Measurements from ENCODE around the gene SLC16A13.

Gene SLC16A13

DNA sequence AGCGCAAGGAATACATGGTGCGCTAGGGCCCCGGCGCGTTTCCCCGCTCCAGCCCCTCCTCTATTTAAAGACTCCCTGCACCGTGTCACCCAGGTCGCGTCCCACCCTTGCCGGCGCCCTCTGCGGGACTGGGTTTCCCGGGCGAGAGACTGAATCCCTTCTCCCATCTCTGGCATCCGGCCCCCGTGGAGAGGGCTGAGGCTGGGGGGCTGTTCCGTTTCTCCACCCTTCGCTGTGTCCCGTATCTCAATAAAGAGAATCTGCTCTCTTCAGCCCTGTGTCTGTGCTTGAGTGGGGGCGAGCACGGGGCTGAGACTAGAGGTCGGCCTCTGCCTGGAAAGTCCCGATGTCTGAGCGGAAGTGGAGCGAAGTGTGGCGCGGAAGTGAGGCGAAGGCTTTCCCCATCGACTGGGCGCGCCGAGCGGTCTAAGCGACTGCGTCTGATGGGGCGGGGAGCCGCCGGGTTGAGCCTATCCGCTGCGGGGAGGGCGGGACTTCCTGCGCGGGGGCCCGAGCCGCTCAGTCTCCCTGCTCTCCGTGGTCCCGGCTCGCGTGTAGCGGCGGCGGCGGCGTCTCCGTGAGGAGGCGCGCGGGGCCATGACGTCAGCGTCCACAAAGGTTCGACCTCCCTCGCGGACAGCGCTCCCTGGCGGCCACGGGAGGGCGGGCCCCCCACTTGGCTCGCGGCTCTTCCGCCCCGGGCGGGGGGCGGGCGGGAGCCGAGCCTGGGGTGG, 21.4 kb upstream of the SLC16A13 start:
- DNase-seq: peak; percentile 59

DNA sequence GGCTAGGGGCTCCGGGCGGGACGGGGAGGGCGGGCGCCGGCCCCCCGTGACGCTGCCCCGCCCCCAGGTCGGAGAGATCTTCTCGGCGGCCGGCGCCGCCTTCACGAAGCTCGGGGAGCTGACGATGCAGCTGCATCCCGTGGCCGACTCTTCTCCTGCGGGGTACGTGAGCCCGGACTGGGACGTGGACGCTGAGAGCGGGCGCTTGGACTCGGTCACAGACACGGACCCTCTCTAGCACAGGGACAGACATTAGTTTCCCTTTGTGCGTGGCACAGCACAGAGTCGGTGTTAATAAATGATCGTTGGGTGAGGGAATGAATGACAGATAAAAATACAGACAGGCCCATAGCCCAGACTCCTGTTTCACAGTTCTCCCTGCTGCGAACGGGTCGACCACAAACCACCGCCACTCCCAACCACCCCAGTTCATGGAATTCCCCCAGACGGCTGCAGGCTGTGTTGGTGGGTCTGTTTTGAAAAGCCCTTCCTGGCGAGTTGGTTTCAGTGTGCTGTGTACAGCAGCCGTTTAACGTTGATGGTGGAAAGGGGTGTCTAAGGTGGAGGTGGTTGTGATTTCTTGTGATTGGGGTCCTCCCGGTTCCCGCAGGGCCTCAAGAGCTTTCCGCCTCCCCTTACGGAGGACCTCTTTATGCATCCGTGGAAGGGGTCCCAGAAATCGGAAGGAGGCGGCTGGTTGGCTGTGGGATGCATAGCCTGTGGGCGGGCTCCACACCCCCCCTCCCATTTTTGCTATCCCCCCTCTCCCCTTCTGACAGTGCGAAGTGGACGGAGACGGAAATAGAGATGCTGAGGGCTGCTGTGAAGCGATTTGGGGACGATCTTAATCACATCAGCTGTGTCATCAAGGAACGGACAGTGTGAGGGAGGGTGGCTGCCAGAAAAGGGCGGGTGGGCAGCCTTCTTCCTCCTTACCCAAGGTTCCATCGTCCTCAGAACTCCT, 20.5 kb upstream of the SLC16A13 start:
- DNase-seq: no peak

- DNase-seq: no peak
Observed at GRCh38 chr17:7016418-7016817, 19.4 kb upstream of the SLC16A13 start.

DNA sequence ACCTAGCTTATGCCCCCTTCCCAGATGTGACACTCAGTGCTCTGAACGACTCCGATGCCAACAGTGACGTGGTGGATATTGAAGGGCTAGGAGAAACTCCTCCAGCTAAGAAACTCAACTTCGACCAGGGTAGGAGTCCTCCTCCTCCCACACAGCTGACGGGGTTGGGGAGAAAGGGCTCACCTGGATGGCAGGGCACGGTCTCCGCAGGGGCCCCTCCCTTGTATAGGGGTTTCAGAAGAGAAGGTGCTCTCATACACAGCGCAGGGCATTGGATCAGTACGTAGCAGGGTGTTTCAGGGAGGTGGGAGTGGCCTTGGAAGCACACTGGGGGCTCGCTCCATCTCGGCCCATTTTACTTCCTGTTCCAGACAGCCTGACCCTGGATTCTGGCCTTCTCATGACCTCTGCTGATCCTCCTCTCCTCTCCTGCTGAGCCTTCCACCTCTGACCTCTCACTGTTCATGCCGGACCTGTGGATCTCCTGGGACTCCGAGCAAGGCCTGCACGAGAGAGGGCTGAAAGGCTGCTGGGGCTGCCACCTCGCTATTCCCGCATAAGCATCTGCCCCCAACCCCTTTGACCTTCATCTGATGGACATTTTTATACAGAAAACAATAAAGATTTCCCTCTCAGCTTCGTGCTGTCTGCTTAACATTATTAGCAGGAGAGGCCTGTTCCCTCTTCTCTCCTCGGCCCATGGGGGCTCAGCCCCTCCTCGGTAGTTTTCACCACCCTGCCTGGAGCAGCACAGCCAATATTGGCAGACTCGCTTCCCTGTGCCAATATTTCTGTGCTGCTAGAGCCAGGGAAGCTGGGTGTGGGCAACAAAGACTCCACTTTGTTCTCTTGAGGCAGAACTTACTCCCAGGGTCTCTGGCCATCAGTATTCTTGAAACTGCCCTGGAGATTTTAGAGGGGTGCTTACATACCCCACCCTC, 18.7 kb upstream of the SLC16A13 start:
- no peak for DNase-seq

DNA sequence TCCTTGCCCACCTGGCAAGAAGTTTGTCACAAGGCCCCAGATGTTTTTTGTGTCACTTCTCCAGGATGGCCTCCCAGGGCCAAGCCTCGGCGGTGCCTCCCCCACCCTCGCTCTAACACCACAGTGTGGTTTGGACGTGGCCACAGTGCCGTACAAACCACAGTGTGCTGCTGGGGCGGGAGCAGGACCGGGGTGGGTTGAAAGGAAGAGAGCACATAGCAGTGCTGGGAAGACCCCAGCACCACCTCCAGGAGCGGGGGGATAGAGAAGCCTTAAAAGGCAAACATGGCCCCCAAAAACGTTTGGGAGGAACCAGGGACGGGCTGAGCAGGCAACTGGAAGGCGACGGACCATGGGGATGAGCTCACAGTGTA, 18.0 kb upstream of the SLC16A13 start:
- DNase-seq: no peak

DNA sequence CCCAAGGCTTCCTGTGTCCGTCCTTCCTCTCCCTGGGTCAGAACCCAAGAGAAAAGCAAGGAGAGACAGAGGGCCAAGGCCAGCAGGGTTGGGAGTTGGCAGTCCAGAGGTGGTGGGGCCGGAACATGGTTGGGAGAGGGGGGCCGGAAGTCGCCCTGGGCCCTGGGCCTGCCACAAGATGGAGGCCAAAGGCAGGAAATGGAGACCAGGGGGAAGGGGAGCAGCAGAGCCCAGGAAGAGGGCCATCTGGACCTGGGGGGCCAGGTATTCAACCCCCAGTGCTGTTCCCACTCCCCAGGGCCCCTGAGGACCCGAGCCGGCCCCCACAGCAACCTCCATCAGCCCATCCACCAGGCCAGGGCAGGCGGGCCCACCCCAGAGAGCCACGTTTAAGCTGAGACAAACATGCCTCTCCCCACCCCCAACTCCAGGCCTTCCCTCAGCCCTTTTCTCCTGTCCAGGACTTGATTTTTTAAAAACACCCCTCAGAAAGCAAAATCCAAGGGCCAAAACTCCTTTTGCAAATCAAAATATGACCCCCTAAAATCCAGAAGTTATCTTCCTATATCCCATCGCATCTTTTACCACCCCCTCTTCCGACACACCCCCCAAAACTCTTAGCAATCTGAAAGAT, 17.4 kb upstream of the SLC16A13 start:
- DNase-seq: no peak

GRCh38 chr17:7019367-7019766, 16.4 kb upstream of the SLC16A13 start:
- DNase-seq: no peak

DNA sequence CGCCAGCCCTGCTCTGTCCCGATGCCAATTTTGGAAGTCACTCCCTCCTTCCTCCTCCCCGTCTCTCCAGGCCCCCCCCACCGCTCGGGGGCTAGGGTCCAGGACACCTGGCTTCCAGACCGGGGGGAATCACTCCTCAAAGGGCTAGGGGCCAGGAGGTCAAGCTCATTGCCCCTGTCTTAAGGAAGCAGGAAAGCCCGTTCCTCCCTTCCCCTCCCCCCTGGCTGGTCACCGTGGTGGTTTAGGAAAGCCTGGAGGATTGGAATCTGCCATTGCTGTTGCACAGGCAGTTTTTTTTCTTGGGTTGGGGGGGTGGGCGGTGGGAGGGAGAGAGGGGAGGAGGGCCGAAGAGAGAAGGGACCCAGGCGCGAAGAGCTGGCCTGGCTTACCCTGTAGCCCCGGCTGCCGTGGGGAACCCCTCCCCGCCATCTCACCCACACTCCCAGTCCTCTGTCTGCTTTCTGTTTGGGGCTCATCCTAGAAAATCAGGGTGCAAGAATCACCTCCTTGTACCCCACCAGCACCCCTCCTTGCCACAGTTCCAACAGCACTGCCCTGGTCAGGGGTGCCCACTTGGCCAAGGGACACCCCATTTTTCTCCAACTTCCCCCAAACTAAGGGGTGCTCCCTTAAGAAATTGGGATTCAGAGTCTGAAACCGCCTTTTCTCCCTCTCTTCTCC, 15.8 kb upstream of the SLC16A13 start:
- DNase-seq: no peak

DNA sequence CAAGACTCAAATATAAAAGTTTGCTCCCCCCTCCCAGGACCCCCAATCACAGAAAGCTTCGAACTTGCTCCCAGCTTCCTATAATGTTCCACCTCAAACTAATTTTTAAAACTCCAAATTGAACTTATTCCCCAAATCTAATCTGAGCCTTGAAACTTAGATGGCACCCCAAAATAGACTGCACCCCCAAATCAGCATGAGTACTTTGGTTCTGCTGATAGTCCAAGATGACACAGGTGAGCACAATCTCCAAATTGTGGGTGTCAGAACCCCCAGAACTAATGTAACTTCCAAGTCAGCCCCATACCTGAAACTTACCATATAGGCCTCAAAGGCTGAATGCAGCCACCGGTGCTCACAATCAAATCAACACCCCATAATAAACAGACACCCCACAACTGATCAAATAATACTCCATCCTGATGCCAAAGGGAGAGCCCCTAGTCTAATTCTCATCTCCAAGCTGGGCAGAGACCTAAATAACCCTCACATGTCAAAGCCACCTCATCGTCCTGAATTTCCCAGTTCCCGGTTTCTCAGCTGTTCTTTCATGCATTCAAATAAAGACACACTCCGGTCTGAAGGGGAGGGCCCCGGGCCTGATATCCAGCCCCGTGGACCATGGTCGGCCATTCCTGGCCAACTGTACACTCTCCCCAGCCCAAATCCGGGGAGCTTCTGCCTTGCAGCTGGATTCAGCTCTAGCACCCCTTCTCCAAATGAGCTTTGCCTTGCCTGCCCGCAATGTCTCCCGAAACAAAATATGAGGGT, 14.7 kb upstream of the SLC16A13 start:
- no peak for DNase-seq

- DNase-seq: peak; percentile 12
Observed at GRCh38 chr17:7021993-7022778, 13.6 kb upstream of the SLC16A13 start.

GRCh38 chr17:7022781-7023571, 12.8 kb upstream of the SLC16A13 start, which contains the start of gene BCL6B:
TSS of gene BCL6B (plus strand) at chr17:7023050. CDS start at chr17:7023672, 622 bp downstream.
- DNase-seq: no peak

GRCh38 chr17:7023576-7024401, 12.0 kb upstream of the SLC16A13 start:
- DNase-seq: no peak

- DNase-seq: no peak
Observed at GRCh38 chr17:7024402-7024785, 11.4 kb upstream of the SLC16A13 start.

DNA sequence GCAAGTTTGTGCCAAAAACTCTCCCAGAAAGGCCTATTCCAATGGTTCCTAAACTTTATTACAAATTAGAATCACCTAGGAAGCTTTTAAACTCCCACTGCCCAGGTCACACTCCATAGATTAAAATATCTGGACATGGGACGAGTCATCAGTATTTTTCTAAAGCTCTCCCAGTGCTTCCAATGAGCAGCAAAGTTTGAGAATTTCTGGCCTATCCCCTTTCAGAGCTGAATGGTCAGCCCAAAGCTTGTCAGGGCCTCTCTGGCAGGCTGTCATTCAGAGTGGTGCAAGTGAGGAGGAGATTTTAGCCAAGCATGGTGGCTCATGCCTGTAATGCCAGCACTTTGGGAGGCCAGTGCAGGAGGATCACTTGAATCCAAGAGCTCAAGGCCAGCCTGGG, 10.6 kb upstream of the SLC16A13 start:
- no peak for DNase-seq

DNA sequence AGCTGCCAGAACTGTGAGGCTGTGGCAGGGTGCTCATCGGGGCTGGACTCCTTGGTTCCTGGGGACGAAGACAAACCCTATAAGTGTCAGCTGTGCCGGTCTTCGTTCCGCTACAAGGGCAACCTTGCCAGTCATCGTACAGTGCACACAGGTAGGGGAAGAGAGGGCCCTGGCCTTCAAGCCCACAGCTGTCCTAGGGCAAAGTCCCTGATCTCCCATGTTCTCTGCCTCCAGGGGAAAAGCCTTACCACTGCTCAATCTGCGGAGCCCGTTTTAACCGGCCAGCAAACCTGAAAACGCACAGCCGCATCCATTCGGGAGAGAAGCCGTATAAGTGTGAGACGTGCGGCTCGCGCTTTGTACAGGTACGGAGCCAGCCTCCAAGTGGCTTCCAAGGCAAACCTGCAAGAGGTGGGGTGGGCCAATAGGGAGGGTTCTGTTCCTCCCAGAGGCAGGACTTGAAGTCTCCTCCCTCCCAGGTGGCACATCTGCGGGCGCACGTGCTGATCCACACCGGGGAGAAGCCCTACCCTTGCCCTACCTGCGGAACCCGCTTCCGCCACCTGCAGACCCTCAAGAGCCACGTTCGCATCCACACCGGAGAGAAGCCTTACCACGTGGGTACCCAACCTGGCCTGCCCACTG, 9.2 kb upstream of the SLC16A13 start:
- DNase-seq: no peak

DNA sequence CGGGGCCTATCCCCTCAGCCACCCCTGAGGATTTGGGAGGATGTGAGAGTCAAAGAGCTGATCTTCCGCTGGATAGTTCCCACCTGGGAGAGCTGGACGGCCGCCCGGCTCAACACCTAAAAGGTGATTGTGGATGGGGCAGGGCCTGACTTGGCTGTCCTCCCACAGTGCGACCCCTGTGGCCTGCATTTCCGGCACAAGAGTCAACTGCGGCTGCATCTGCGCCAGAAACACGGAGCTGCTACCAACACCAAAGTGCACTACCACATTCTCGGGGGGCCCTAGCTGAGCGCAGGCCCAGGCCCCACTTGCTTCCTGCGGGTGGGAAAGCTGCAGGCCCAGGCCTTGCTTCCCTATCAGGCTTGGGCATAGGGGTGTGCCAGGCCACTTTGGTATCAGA, 8.5 kb upstream of the SLC16A13 start:
- no peak for DNase-seq

GRCh38 chr17:7029096-7029495, 6.7 kb upstream of the SLC16A13 start:
- DNase-seq: no peak

GRCh38 chr17:7029659-7030058, 6.2 kb upstream of the SLC16A13 start:
- DNase-seq: no peak
